Measurements from ENCODE around the gene AOAH. TPM values are rescaled to one million over a fixed set of nuclear protein-coding genes. Genes with fewer than 3 reads are reported as not detected.

The AOAH gene
- total and polyA plus RNA-seq, 7 donors, result 3.8 to 61.3 (median 16.2) TPM

GRCh38 chr7:36600869-36601530 is 123.3 kb downstream of the AOAH start:
- WGBS, 2 donors, result 60 to 64% methylated on average over 5 of the region's 5 CpGs
- no peak for DNase-seq
- H3K27me3 ChIP-seq, result no peaks in the 10 kb centered on the region
- intact Hi-C loops (cut with DNase I), result no loop called here
- H3K27ac ChIP-seq, result no peak overlapping the region
- no peaks in the 10 kb centered on the region for H3K4me1 ChIP-seq
- no peaks in the 10 kb centered on the region for H3K36me3 ChIP-seq
- TF ChIP-seq, protein P1, sequence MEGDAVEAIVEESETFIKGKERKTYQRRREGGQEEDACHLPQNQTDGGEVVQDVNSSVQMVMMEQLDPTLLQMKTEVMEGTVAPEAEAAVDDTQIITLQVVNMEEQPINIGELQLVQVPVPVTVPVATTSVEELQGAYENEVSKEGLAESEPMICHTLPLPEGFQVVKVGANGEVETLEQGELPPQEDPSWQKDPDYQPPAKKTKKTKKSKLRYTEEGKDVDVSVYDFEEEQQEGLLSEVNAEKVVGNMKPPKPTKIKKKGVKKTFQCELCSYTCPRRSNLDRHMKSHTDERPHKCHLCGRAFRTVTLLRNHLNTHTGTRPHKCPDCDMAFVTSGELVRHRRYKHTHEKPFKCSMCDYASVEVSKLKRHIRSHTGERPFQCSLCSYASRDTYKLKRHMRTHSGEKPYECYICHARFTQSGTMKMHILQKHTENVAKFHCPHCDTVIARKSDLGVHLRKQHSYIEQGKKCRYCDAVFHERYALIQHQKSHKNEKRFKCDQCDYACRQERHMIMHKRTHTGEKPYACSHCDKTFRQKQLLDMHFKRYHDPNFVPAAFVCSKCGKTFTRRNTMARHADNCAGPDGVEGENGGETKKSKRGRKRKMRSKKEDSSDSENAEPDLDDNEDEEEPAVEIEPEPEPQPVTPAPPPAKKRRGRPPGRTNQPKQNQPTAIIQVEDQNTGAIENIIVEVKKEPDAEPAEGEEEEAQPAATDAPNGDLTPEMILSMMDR (IDR thresholded peaks at IDR 0.05), result no peak
- no peak for TF ChIP-seq POLR2A (IDR thresholded peaks at IDR 0.05)
- no peak for TF ChIP-seq POLR2AphosphoS5 (IDR thresholded peaks at IDR 0.05)
- TF ChIP-seq EP300 (IDR thresholded peaks at IDR 0.05), result no peak
- no peaks in the 10 kb centered on the region for H3K9me3 ChIP-seq
- no peak overlapping the region for H3K4me3 ChIP-seq

DNA sequence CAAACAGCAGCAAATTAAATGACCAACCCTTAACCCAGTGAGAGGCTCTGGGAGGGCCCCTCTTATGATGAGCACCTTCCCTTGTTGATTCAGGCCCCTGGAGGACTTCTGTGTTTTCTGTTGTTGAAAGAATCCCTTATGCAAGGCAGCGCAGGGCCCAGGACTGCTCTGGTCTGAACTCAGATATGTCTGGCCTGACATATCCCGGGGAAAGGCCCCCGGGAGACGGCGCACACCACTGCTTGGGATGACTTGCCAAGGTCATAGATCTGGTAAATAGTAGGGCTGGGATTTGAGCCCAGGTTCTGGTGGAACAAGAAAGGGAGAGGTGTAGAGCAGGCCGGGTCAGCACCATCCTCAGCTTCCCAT is 124.0 kb downstream of the AOAH start:
- no peak for TF ChIP-seq POLR2A (IDR thresholded peaks at IDR 0.05)
- TF ChIP-seq, protein P1 (IDR thresholded peaks at IDR 0.05), result no peak
- no peak for TF ChIP-seq POLR2AphosphoS5 (IDR thresholded peaks at IDR 0.05)
- no peak for TF ChIP-seq EP300 (IDR thresholded peaks at IDR 0.05)
- H3K9me3 ChIP-seq, result no peaks in the 10 kb centered on the region
- no peaks in the 10 kb centered on the region for H3K36me3 ChIP-seq
- no peak for DNase-seq
- WGBS, 2 donors, result 93 to 94% methylated on average over 6 of the region's 6 CpGs
- H3K27me3 ChIP-seq, result no peaks in the 10 kb centered on the region
- intact Hi-C loops (cut with DNase I), result no loop called here
- no peaks in the 10 kb centered on the region for H3K4me1 ChIP-seq
- H3K4me3 ChIP-seq, result no peak overlapping the region
- H3K27ac ChIP-seq, result no peak overlapping the region

DNA sequence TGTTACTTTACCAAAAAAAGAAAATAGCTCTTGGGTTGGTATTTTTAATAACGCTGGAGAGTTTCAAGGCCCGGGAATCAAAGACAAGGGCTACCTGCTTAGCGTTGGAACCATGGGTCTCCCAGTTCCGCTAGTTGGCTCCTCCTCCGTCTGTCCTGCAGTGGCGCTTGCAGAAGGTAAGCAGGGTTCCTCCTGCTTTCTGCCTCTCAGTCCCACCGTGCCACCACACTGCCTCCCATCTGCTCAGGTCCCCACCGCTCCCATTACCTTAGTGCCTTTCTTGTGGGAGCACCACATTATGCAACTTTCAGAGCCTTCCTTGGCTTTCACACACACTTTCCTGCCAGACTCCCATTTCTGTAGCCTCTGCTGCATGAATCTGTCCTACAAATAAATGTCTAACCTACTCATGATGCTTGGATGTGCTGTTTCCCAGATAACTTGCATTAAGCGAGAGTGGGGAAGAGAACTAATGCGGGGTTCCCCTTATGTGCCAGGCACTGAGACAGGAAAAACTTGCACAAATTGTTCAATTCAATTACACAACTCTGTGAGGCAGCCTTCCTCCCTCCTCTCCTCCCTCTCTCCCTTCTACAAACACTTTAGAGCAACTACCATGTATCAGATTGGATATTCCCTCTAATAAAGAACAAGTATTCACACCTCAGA is 124.5 kb downstream of the AOAH start:
- H3K4me3 ChIP-seq, result no peak overlapping the region
- WGBS, 2 donors, result 96 to 97% methylated on average over 10 of the region's 10 CpGs

GRCh38 chr7:36598054-36598674 is 126.1 kb downstream of the AOAH start:
- no peaks in the 10 kb centered on the region for H3K4me1 ChIP-seq
- no peak overlapping the region for H3K4me3 ChIP-seq
- H3K9me3 ChIP-seq, result no peaks in the 10 kb centered on the region
- no peak for DNase-seq
- TF ChIP-seq POLR2A (IDR thresholded peaks at IDR 0.05) (no peak), POLR2AphosphoS5 (IDR thresholded peaks at IDR 0.05) (no peak)
- H3K27ac ChIP-seq, result no peak overlapping the region
- intact Hi-C loops (cut with DNase I), result no loop called here
- no peaks in the 10 kb centered on the region for H3K36me3 ChIP-seq
- H3K27me3 ChIP-seq, result no peaks in the 10 kb centered on the region
- 84 to 92% methylated on average over 3 of the region's 3 CpGs for WGBS, 2 donors

More for the DNA sequence above, 124.5 kb downstream of the AOAH start:
- no peak for TF ChIP-seq POLR2A (IDR thresholded peaks at IDR 0.05)
- no peak for TF ChIP-seq EP300 (IDR thresholded peaks at IDR 0.05)
- TF ChIP-seq, protein P1 (IDR thresholded peaks at IDR 0.05), result no peak
- TF ChIP-seq POLR2AphosphoS5 (IDR thresholded peaks at IDR 0.05), result no peak
- intact Hi-C loops (cut with DNase I), result no loop called here
- H3K36me3 ChIP-seq, result no peaks in the 10 kb centered on the region
- H3K27me3 ChIP-seq, result no peaks in the 10 kb centered on the region
- DNase-seq, result no peak
- no peaks in the 10 kb centered on the region for H3K9me3 ChIP-seq
- H3K27ac ChIP-seq, result no peak overlapping the region
- H3K4me1 ChIP-seq, result no peaks in the 10 kb centered on the region

- no peaks in the 10 kb centered on the region for H3K36me3 ChIP-seq
- no peak overlapping the region for H3K4me3 ChIP-seq
- TF ChIP-seq EP300 (IDR thresholded peaks at IDR 0.05) (no peak), POLR2A (IDR thresholded peaks at IDR 0.05) (no peak), POLR2AphosphoS5 (IDR thresholded peaks at IDR 0.05) (no peak)
- TF ChIP-seq, protein P1 (IDR thresholded peaks at IDR 0.05), result no peak
- intact Hi-C loops (cut with DNase I), result no loop called here
- no peaks in the 10 kb centered on the region for H3K9me3 ChIP-seq
- 78% methylated on average over 7 of the region's 7 CpGs for WGBS, 2 donors
- no peaks in the 10 kb centered on the region for H3K4me1 ChIP-seq
- no peak for DNase-seq
- H3K27me3 ChIP-seq, result no peaks in the 10 kb centered on the region
- H3K27ac ChIP-seq, result no peak overlapping the region
Measured at GRCh38 chr7:36597090-36597773, 127.1 kb downstream of the AOAH start.

Measured in sigmoid colon (tissue), 7 donors.